ENCODE data around the gene ANKRD29. TPM values are rescaled to one million over a fixed set of nuclear protein-coding genes. Genes with fewer than 3 reads are reported as not detected.

The ANKRD29 gene
- total and polyA plus RNA-seq, 2 experiments from 2014 or later, result 6.6 to 36.6 TPM

- Histone ChIP-seq H3K4me3 (no peak overlapping the region), H3K27me3 (ENCODE audit: insufficient read depth) (no peaks in the 10 kb centered on the region), H3K27ac (ENCODE audit: low read depth) (no peak overlapping the region), H4K20me1 (replicated peaks; ENCODE audit: insufficient read depth) (no peaks in the 10 kb centered on the region), H3K4me1 (ENCODE audit: insufficient read depth) (no peaks in the 10 kb centered on the region), H3F3A (replicated peaks; ENCODE audit: low read depth) (no peaks in the 10 kb centered on the region), H3K9me2 (ENCODE audit: insufficient read depth) (peaks cover 5% of the 10 kb centered on the region; the same call in 1 of the 2 replicates), H2AFZ (no peak overlapping the region), H3K4me2 (no peak overlapping the region), H3K36me3 (ENCODE audit: insufficient read depth) (no peaks in the 10 kb centered on the region), H3K79me2 (replicated peaks; ENCODE audit: insufficient read depth) (no peaks in the 10 kb centered on the region)
- ATAC-seq (no peak), DNase-seq (ENCODE audit: low spot score) (no peak)
- Mint-ChIP-seq H3K4me1 (no peaks in the 10 kb centered on the region), H3K27me3 (ENCODE audit: insufficient read depth, low read depth, poor library complexity) (peaks cover 2% of the 10 kb centered on the region), H3K4me3 (no peak overlapping the region), H3K36me3 (ENCODE audit: low read depth) (no peaks in the 10 kb centered on the region; the same call in 2 of the 3 replicates), H3K9me3 (peaks cover 7% of the 10 kb centered on the region; the same call in 1 of the 3 replicates), H3K27ac (no peak overlapping the region)
- TF ChIP-seq STAT1 (IDR thresholded peaks at IDR 0.05; ENCODE audit: unreplicated experiment) (no peak), NANOG (IDR thresholded peaks at IDR 0.05; ENCODE audit: borderline replicate concordance) (no peak), ZNF114 (CRISPR knock-in tag; IDR thresholded peaks at IDR 0.05) (no peak), JUNB (IDR thresholded peaks at IDR 0.05; ENCODE audit: unreplicated experiment) (no peak), ETS1 (IDR thresholded peaks at IDR 0.05) (no peak), EZH2phosphoT487 (IDR thresholded peaks at IDR 0.05; ENCODE audit: unreplicated experiment) (no peak), CTCF (conservative IDR thresholded peaks at IDR 0.05; ENCODE audit: low read depth in 2 of 2) (no peak), EZH2 (IDR thresholded peaks at IDR 0.05; ENCODE audit: low read depth, unreplicated experiment) (no peak), REST (IDR thresholded peaks at IDR 0.05; ENCODE audit: unreplicated experiment) (no peak), ZNF331 (CRISPR knock-in tag; IDR thresholded peaks at IDR 0.05; ENCODE audit: low read depth) (no peak), ZNF462 (CRISPR knock-in tag; IDR thresholded peaks at IDR 0.05) (no peak), POLR2AphosphoS5 (IDR thresholded peaks at IDR 0.05; ENCODE audit: low read depth) (no peak), CREB1 (CRISPR knock-in tag; IDR thresholded peaks at IDR 0.05; ENCODE audit: low read depth) (no peak)
Observed at GRCh38 chr18:23704806-23705205, 42.1 kb upstream of the ANKRD29 start.
